Upper lobe of left lung (tissue), 6 donors: ENCODE measurements around the gene DCST2. TPM values are rescaled to one million over a fixed set of nuclear protein-coding genes. Genes with fewer than 3 reads are reported as not detected.
"Not testable (repeated sequence)": the region's sequence is repeated elsewhere in the genome, so short reads cannot be mapped to it uniquely, and the experiment has no call there.

ENCODE experiments used
- ATAC-seq, 2 donors: fragments of 200-7000 bp; cut with Tn5 transposase; one replicate each; pipeline ENCODE4 v1.9.1; 2022; ENCODE audit warnings: mild to moderate bottlenecking in 2 of 2, moderate library complexity in 2 of 2; ENCODE audit not compliant: low FRiP score in 2 of 2
- DNase-seq, 2 donors: peaks; one replicate each; pipeline ENCODE4 v3.0.0-alpha.2; 2019 to 2020
- H3K27ac ChIP-seq, 4 donors: fragments of 200-600 bp; sonication (generic); one replicate each; pipeline ENCODE4 v1.5.1; 2016 to 2019
- H3K27me3 ChIP-seq, 4 donors: fragments of 200-600 bp; sonication (generic); one replicate each; pipeline ENCODE4 v1.5.1; 2017 to 2019
- H3K36me3 ChIP-seq, 4 donors: fragments of 200-600 bp; sonication (generic); one replicate each; pipeline ENCODE4 v1.5.1; 2016 to 2019
- H3K4me1 ChIP-seq, 4 donors: fragments of 200-600 bp; sonication (generic); one replicate each; pipeline ENCODE4 v1.5.1; 2018 to 2019
- H3K4me3 ChIP-seq, 4 donors: fragments of 200-600 bp; sonication (generic); one replicate each; pipeline ENCODE4 v1.5.1; 2017 to 2019; ENCODE audit warnings: mild to moderate bottlenecking in 2 of 4, moderate library complexity in 1 of 4
- H3K9me3 ChIP-seq, 4 donors: fragments of 200-600 bp; sonication (generic); one replicate each; pipeline ENCODE4 v1.5.1; 2018 to 2019
- EP300 ChIP-seq, 4 donors: sonication (generic); formaldehyde crosslinking; IDR thresholded peaks; one replicate each; pipeline ENCODE4 v1.5.1; 2017; ENCODE audit warnings: antibody characterized with exemption in 4 of 4, control low read depth in 2 of 4
- POLR2A ChIP-seq, 4 donors: fragments of 450-650 bp; IDR thresholded peaks; one replicate each; pipeline ENCODE4 v1.5.1; 2016 to 2017; ENCODE audit warnings: antibody characterized with exemption in 4 of 4, mild to moderate bottlenecking in 2 of 4
- POLR2AphosphoS5 ChIP-seq, 2 donors: sonication (generic); formaldehyde crosslinking; IDR thresholded peaks; one replicate each; pipeline ENCODE4 v1.5.1; 2017; ENCODE audit warnings: antibody characterized with exemption in 2 of 2
- WGBS, 2 donors: methylation state at CpG; one replicate each; pipeline ENCODE4 v1.1.5; 2017 to 2018; 5-methylcytosine and 5-hydroxymethylcytosine counted together
- total RNA-seq, 6 donors: library from RNA; depleted of rRNA in 4 of 6; stranded (reverse); fragments of >200 nt in 4 of 6; gene quantifications; one replicate each; pipeline versions ENCODE4 v1.1.0 to v1.2.1, GENCODE V29; 2016 to 2021
- TF ChIP-seq, protein P1 (sequence below), 6 experiments: fragments of 450-650 bp in 4 of 6; fragments of 200-600 bp in 2 of 6; sonication (generic) in 2 of 6; IDR thresholded peaks; one replicate each; pipeline ENCODE4 v1.5.1; 2016 to 2019; ENCODE audit warnings: antibody characterized with exemption in 6 of 6
- donor health status: DM: no; HTN: no; CAD: no; lungs with moderate emphysema.
- donor health status: DM: no; HTN: yes; CAD: no; lungs with severe emphysema.

The DCST2 gene
- total RNA-seq, 6 donors from 2014 or later, result 0.49 to 2.1 (median 1.1) TPM

- peak; percentile 79 for TF ChIP-seq POLR2AphosphoS5 (IDR thresholded peaks at IDR 0.05)
- peak in 2 of 4 donors; percentile 11 to 67 for TF ChIP-seq POLR2A (IDR thresholded peaks at IDR 0.05)
- TF ChIP-seq, protein P1, sequence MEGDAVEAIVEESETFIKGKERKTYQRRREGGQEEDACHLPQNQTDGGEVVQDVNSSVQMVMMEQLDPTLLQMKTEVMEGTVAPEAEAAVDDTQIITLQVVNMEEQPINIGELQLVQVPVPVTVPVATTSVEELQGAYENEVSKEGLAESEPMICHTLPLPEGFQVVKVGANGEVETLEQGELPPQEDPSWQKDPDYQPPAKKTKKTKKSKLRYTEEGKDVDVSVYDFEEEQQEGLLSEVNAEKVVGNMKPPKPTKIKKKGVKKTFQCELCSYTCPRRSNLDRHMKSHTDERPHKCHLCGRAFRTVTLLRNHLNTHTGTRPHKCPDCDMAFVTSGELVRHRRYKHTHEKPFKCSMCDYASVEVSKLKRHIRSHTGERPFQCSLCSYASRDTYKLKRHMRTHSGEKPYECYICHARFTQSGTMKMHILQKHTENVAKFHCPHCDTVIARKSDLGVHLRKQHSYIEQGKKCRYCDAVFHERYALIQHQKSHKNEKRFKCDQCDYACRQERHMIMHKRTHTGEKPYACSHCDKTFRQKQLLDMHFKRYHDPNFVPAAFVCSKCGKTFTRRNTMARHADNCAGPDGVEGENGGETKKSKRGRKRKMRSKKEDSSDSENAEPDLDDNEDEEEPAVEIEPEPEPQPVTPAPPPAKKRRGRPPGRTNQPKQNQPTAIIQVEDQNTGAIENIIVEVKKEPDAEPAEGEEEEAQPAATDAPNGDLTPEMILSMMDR (IDR thresholded peaks at IDR 0.05), result no peak
- TF ChIP-seq EP300 (IDR thresholded peaks at IDR 0.05), result no peak
These were observed 50.5 kb downstream of the DCST2 start, which contains the start of gene FLAD1 for GRCh38 chr1:154982897-154983648. Gene FLAD1 (plus strand): TSS chr1:154983344. CDS start chr1:154983695, 351 bp downstream.

GRCh38 chr1:154982341-154982740 is 51.2 kb downstream of the DCST2 start:
- H3K36me3 ChIP-seq, result peaks cover 0 to 6% (median 3%) of the 10 kb centered on the region in 4 donors
- DNase-seq (no peak), ATAC-seq (no peak)
- no peaks in the 10 kb centered on the region for H3K9me3 ChIP-seq
- TF ChIP-seq, protein P1 (IDR thresholded peaks at IDR 0.05), result no peak
- peak overlapping the region in 2 of 4 donors; percentile 61 to 75 for H3K4me3 ChIP-seq
- peaks cover 16 to 29% (median 17%) of the 10 kb centered on the region in 4 donors for H3K4me1 ChIP-seq
- 64 to 75% methylated on average over 6 of the region's 6 CpGs for WGBS, 2 donors
- H3K27ac ChIP-seq, result peak overlapping the region in 1 of 4 donors; percentile 78
- H3K27me3 ChIP-seq, result no peaks in the 10 kb centered on the region

More at GRCh38 chr1:154982897-154983648, 50.5 kb downstream of the DCST2 start, which contains the start of gene FLAD1:
- Histone ChIP-seq H3K27ac (peak within 1 kb of the TSS; percentile 61 to 80 (median 75)), H3K27me3 (no peaks in the 10 kb centered on the region), H3K4me3 (peak within 1 kb of the TSS; percentile 61 to 75 (median 68)), H3K36me3 (peaks cover 0 to 12% (median 8%) of the 10 kb centered on the region in 4 donors), H3K9me3 (no peaks in the 10 kb centered on the region), H3K4me1 (peaks cover 16 to 33% (median 18%) of the 10 kb centered on the region in 4 donors)
- DNase-seq (peak; percentile 93 to 97), ATAC-seq (peak; percentile 100)
- WGBS, 2 donors, result 0% methylated on average over 20 to 26 of the region's 26 CpGs

DNA sequence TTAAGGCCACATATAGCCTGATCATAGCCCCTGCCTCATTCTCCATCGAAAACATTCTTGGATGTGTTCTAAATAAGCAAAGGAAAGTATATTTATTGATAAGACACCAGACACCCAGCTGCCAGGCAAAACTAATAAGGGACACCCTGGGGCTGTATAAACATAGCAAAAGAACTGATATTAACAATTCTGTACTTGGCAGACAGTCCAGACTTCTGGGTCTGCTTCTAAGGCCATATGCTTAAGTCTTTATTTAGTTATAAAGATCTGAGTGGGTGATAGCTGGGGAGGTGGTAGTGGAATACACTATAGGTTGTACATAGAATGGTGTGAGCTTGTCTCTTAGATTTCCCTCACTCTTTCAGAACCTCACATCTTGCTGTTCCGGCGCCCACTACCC is 55.2 kb downstream of the DCST2 start:
- H3K4me1 ChIP-seq, result peaks cover 11 to 16% (median 15%) of the 10 kb centered on the region in 4 donors
- TF ChIP-seq POLR2AphosphoS5 (IDR thresholded peaks at IDR 0.05), result no peak
- no peak for TF ChIP-seq POLR2A (IDR thresholded peaks at IDR 0.05)
- no peak for TF ChIP-seq EP300 (IDR thresholded peaks at IDR 0.05)
- TF ChIP-seq, protein P1 (IDR thresholded peaks at IDR 0.05), result no peak

DNA sequence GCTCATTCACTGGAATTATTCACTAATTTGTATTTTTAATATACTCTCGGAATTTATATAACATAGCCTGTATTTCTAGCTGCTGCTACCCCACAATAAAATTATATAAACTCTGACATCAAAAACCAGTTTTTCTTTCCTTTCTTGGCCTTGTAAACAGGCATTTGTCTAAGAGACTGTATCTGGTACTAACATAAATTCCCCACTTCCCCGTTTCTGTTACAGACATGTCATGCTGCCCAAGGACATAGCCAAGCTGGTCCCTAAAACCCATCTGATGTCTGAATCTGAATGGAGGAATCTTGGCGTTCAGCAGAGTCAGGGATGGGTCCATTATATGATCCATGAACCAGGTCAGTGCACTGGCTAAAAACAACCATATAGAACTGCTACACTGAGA is 55.8 kb downstream of the DCST2 start:
- H3K27ac ChIP-seq, ATAC-seq, DNase-seq, H3K36me3 ChIP-seq, H3K9me3 ChIP-seq, H3K4me3 ChIP-seq, H3K27me3 ChIP-seq: not testable (repeated sequence)
- WGBS, 2 donors, result 54 to 75% methylated on average over 3 of the region's 3 CpGs
- peaks cover 14 to 22% (median 20%) of the 10 kb centered on the region in 4 donors for H3K4me1 ChIP-seq

More for the DNA sequence above, 55.2 kb downstream of the DCST2 start:
- H3K9me3 ChIP-seq, result no peaks in the 10 kb centered on the region
- WGBS, 2 donors, result 91 to 93% methylated on average over 3 of the region's 3 CpGs
- peaks cover 0 to 4% (median 2%) of the 10 kb centered on the region in 4 donors for H3K36me3 ChIP-seq
- H3K27ac ChIP-seq, result no peak overlapping the region
- DNase-seq (no peak), ATAC-seq (no peak)
- H3K4me3 ChIP-seq, result no peak overlapping the region
- no peaks in the 10 kb centered on the region for H3K27me3 ChIP-seq

DNA sequence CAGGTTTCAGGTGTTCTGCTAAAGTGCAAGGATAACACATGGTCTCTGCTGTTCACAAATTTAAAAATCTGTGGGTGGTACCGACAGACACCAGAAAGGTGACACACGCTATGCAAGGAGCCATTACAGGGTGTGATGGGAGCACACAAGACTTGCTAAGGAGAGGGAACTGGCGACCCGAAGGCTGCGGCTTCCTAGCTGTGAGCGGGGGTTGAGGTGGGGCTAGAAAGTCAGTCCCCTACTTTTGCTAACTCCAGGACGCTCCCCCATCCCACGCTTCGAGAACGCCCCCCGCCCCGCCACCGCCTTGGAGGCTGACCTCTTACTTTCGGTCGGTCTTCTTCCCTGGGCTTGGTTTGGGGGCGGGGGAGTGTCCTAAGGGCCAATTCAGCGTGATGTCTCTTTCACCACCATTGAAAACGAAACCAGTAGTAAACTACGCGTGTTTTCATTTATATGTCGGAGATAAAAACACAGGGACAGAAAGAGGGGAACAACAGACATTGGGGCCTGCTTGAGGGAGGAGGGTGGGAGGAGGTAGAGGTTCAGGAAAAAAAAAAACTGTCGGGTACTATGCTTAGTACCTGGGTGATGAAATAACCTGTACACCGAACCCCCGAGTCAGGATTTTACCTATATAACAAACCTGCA is 58.0 kb downstream of the DCST2 start:
- TF ChIP-seq POLR2AphosphoS5 (IDR thresholded peaks at IDR 0.05) (peak in 1 of 2 donors; percentile 49), POLR2A (IDR thresholded peaks at IDR 0.05) (peak in 1 of 4 donors; percentile 24)
- TF ChIP-seq, protein P1 (IDR thresholded peaks at IDR 0.05), result no peak

More for the DNA sequence above, 58.0 kb downstream of the DCST2 start:
- no peaks in the 10 kb centered on the region for H3K27me3 ChIP-seq
- H3K36me3 ChIP-seq, result peaks cover 0 to 4% (median 2%) of the 10 kb centered on the region in 4 donors
- DNase-seq (peak; percentile 64 to 89), ATAC-seq (no peak)
- H3K27ac ChIP-seq, result peak overlapping the region; percentile 97 to 99 (median 98)
- H3K4me3 ChIP-seq, result peak overlapping the region; percentile 48 to 74 (median 63)
- H3K9me3 ChIP-seq, result no peaks in the 10 kb centered on the region
- WGBS, 2 donors, result 0 to 1% methylated on average over 20 to 24 of the region's 24 CpGs
- peaks cover 24 to 39% (median 35%) of the 10 kb centered on the region in 4 donors for H3K4me1 ChIP-seq
